ENCODE data around the gene THOC6. TPM values are rescaled to one million over a fixed set of nuclear protein-coding genes. Genes with fewer than 3 reads are reported as not detected.

THOC6 gene
- total and polyA plus RNA-seq, 2 experiments from 2014 or later, result 35.6 to 79.4 TPM

GRCh38 chr16:3027489-3027795 is 3.6 kb downstream of the THOC6 start:
- Histone ChIP-seq H3K4me3 (no peak overlapping the region), H3K4me2 (no peak overlapping the region), H3K9me2 (replicated peaks; ENCODE audit: insufficient read depth) (no peaks in the 10 kb centered on the region), H3K79me2 (peaks cover 15% of the 10 kb centered on the region), H3K4me1 (ENCODE audit: insufficient read depth) (peaks cover 20% of the 10 kb centered on the region), H4K20me1 (ENCODE audit: insufficient read depth, poor library complexity, severe bottlenecking) (peaks cover 5% of the 10 kb centered on the region), H3K27me3 (no peaks in the 10 kb centered on the region), H3K36me3 (replicated peaks; ENCODE audit: insufficient read depth, low read depth) (no peaks in the 10 kb centered on the region), H3K9me3 (ENCODE audit: low read depth) (no peaks in the 10 kb centered on the region), H3K27ac (no peak overlapping the region), H2AFZ (no peak overlapping the region)
- TF ChIP-seq EZH2phosphoT487 (IDR thresholded peaks at IDR 0.05; ENCODE audit: low read depth, severe bottlenecking, unreplicated experiment) (no peak), EZH2 (IDR thresholded peaks at IDR 0.05; ENCODE audit: borderline replicate concordance) (no peak), CTCF (IDR thresholded peaks at IDR 0.05; ENCODE audit: poor library complexity) (no peak)
- 93% methylated on average over 8 of the region's 8 CpGs for WGBS (ENCODE audit: low lambda C conversion rate, missing lambda C conversion rate)
- DNase-seq (ENCODE audit: low spot score), result no peak

DNA sequence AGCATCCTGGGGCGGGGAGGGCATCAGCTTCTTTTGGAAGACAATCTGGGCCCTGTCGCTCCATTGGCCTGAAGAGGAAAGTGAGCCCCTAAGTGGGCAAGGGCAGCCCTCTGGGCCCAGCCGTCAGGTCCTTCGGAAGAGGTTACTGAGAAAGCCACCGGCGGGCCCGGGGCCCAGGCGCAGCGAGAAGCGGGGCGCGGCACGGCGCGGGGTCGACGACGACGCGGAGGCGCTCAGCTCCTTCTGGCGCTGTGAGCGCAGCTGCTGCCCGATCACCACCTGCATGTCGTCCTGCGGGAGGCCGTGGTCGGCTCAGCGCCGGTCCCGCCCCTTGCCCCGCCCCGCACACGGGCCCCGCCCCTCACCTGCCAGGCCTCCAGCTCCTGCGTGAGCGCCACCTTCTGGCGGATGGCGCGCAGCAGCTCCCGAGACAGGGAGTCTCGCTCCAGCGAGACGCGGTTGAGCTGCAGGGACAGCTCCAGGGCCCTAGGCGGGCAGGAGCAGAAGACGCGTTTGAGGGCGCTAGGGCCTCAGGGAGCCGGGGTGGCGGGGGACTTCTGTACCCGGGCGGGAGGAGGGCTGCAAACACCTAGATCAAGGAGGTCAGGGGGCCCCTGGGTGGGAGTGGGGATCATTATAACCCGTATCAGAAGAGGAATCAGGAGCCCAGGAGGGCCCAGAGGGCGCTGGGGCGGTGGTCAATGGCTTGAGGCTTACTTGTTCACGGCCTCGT is 4.3 kb downstream of the THOC6 start:
- Histone ChIP-seq H3K36me3 (replicated peaks; ENCODE audit: insufficient read depth, low read depth) (no peaks in the 10 kb centered on the region), H4K20me1 (ENCODE audit: insufficient read depth, poor library complexity, severe bottlenecking) (peaks cover 5% of the 10 kb centered on the region), H3K9me2 (replicated peaks; ENCODE audit: insufficient read depth) (no peaks in the 10 kb centered on the region), H3K4me3 (no peak overlapping the region), H3K9me3 (ENCODE audit: low read depth) (no peaks in the 10 kb centered on the region), H3K4me1 (ENCODE audit: insufficient read depth) (peaks cover 12% of the 10 kb centered on the region), H3K27me3 (no peaks in the 10 kb centered on the region), H3K4me2 (peak overlapping the region; percentile 73), H2AFZ (no peak overlapping the region), H3K79me2 (peaks cover 12% of the 10 kb centered on the region), H3K27ac (peak overlapping the region; percentile 70)
- no peak for TF ChIP-seq EZH2 (IDR thresholded peaks at IDR 0.05; ENCODE audit: borderline replicate concordance)
- TF ChIP-seq CTCF (IDR thresholded peaks at IDR 0.05; ENCODE audit: poor library complexity), result peak; percentile 94
- TF ChIP-seq EZH2phosphoT487 (IDR thresholded peaks at IDR 0.05; ENCODE audit: low read depth, severe bottlenecking, unreplicated experiment), result no peak
- WGBS (ENCODE audit: low lambda C conversion rate, missing lambda C conversion rate), result 10% methylated on average over 41 of the region's 58 CpGs
- DNase-seq (ENCODE audit: low spot score), result peak; percentile 95

DNA sequence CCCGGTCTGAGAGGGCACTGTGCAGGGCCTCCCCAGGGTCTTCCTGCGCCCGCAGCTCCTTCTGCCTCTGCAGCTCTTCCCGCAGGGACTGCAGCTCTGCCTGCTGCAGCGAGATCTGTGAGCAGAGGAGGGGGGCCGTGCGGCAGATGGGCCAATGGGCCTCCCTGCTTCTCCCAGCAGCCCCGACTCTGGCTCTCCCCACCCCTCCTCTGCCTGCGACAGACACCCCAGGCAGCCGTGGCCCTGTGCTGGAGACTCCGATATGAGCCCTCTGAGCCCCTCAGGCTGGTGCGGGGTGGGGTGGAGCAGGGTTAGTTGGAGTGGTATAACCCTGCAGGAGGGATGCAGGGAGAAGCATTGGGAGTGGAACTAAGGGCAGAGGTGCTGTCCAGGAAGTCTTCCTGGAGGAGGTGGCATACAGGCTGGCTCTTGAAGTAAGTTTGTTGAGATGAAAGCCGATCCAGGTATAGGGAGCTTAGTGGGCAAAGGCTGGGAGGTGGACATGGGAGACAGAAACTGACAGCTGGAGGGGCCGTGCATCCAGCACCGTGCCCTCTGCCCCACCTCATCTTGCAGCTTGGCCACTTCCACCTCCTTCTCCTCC is 5.0 kb downstream of the THOC6 start:
- Histone ChIP-seq H3K4me3 (no peak overlapping the region), H4K20me1 (ENCODE audit: insufficient read depth, poor library complexity, severe bottlenecking) (peaks cover 5% of the 10 kb centered on the region), H3K27me3 (no peaks in the 10 kb centered on the region), H3K36me3 (replicated peaks; ENCODE audit: insufficient read depth, low read depth) (no peaks in the 10 kb centered on the region), H3K4me1 (ENCODE audit: insufficient read depth) (peaks cover 8% of the 10 kb centered on the region), H3K27ac (no peak overlapping the region), H3K9me3 (ENCODE audit: low read depth) (no peaks in the 10 kb centered on the region), H3K79me2 (peaks cover 12% of the 10 kb centered on the region), H2AFZ (no peak overlapping the region), H3K9me2 (replicated peaks; ENCODE audit: insufficient read depth) (no peaks in the 10 kb centered on the region), H3K4me2 (no peak overlapping the region)
- TF ChIP-seq EZH2 (IDR thresholded peaks at IDR 0.05; ENCODE audit: borderline replicate concordance) (no peak), EZH2phosphoT487 (IDR thresholded peaks at IDR 0.05; ENCODE audit: low read depth, severe bottlenecking, unreplicated experiment) (no peak), CTCF (IDR thresholded peaks at IDR 0.05; ENCODE audit: poor library complexity) (no peak)
- WGBS (ENCODE audit: low lambda C conversion rate, missing lambda C conversion rate), result 94% methylated on average over 13 of the region's 15 CpGs
- DNase-seq (ENCODE audit: low spot score), result no peak

Data from hepatocyte (in vitro differentiated cells).